Adrenal gland (tissue), 12 donors: ENCODE data around the gene FAAP100. TPM values are rescaled to one million over a fixed set of nuclear protein-coding genes. Genes with fewer than 3 reads are reported as not detected.

ENCODE experiments used
- DNase-seq, 7 donors: peaks; one replicate each; pipeline ENCODE4 v3.0.0-alpha.2; 2019 to 2020
- H3K27ac ChIP-seq, 5 donors: fragments of 200-600 bp; sonication (generic) in 4 of 5; 1 replicate in 3 of 5; 2 replicates in 2 of 5; pipeline versions ENCODE4 v1.5.1 to v1.8.0; 2016 to 2020; ENCODE audit warnings: mild to moderate bottlenecking in 1 of 5
- H3K27me3 ChIP-seq: fragments of 200-600 bp; 2 replicates; pipeline ENCODE4 v1.8.0; 2021
- H3K36me3 ChIP-seq, 2 donors: fragments of 200-600 bp; replicated peaks in 1 of 2; 1 replicate in 1 of 2; 2 replicates in 1 of 2; pipeline versions ENCODE4 v1.5.1 to v1.8.0; 2018 to 2022
- H3K4me1 ChIP-seq, 2 donors: fragments of 200-600 bp; replicated peaks in 1 of 2; 1 replicate in 1 of 2; 2 replicates in 1 of 2; pipeline versions ENCODE4 v1.5.1 to v1.8.0; 2018 to 2021
- H3K4me3 ChIP-seq, 4 donors: fragments of 200-600 bp; sonication (generic) in 3 of 4; one replicate each; pipeline ENCODE4 v1.5.1; 2016 to 2018
- H3K9me3 ChIP-seq, 3 donors: fragments of 200-600 bp; sonication (generic) in 1 of 3; replicated peaks in 1 of 3; 1 replicate in 2 of 3; 2 replicates in 1 of 3; pipeline versions ENCODE4 v1.5.1 to v1.8.0; 2016 to 2021
- CTCF ChIP-seq, 6 experiments: fragments of 450-650 bp in 4 of 6; fragments of 200-600 bp in 2 of 6; sonication (generic) in 1 of 6; IDR thresholded peaks; 1 replicate in 5 of 6; 2 replicates in 1 of 6; pipeline versions ENCODE4 v1.5.1 to v1.8.0; 2016 to 2021; ENCODE audit warnings: antibody characterized with exemption in 6 of 6, mild to moderate bottlenecking in 2 of 6, moderate library complexity in 1 of 6
- POLR2A ChIP-seq, 2 donors: fragments of 450-650 bp; IDR thresholded peaks; one replicate each; pipeline ENCODE4 v1.6.1; 2017; ENCODE audit warnings: antibody characterized with exemption in 2 of 2, mild to moderate bottlenecking in 2 of 2, moderate library complexity in 1 of 2
- WGBS, 4 donors: extraction: QIAGEN DNeasy Blood & Tissue Kit in 2 of 4; methylation state at CpG; one replicate each; pipeline versions ENCODE4 v1.1.5 to v1.1.7; 2013 to 2017; 5-methylcytosine and 5-hydroxymethylcytosine counted together
- intact Hi-C, 2 donors: fragments of 100-400 bp; cut with DNase I; formaldehyde crosslinking; loops; one replicate each; pipeline versions ENCODE4 v1.14.1 to v1.15.0; 2022 to 2023
- polyA plus RNA-seq, 3 donors: library from polyadenylated mRNA; stranded (reverse); fragments of 200-250 nt in 2 of 3; fragments of 350-450 nt in 1 of 3; fragmentation: Illumina TruSeq in 1 of 3; extraction: RNeasy Lipid Tissue Mini Kit (QIAGEN cat#74804) in 1 of 3; gene quantifications; one replicate each; pipeline ENCODE4 v1.2.3, GENCODE V29; 2013 to 2014
- total RNA-seq, 9 donors: library from RNA; depleted of rRNA in 4 of 9; stranded (reverse); fragments of >200 nt in 4 of 9; fragments of 120-200 nt in 1 of 9; fragmentation: NEBNext Ultra II Directional in 1 of 9; extraction: Animal tissue kit (Norgen Biotek cat#: 25700) in 1 of 9; gene quantifications; one replicate each; pipeline versions ENCODE4 v1.1.0 to v1.2.4, GENCODE V29; 2013 to 2023
- donor health status: healthy with polysubstance abuse.
- donor health status: Bipolar disorder and iron deficiency.
- donor health status: DM: yes; HTN: yes; CAD: no.
- donor health status: DM: no; HTN: no; CAD: no.
- donor health status: DM: no; HTN: no; CAD: no.
- donor health status: DM: yes; HTN: yes; CAD: no.

Gene FAAP100
- total and polyA plus RNA-seq, 12 donors, result 2.5 to 89.0 (median 31.7) TPM

GRCh38 chr17:81563861-81564586 is 11.9 kb upstream of the FAAP100 start:
- WGBS, 4 donors, result 78 to 83% (median 80%) methylated on average over 10 of the region's 10 CpGs
- Histone ChIP-seq H3K36me3 (peaks cover 0 to 84% of the 10 kb centered on the region in 2 donors), H3K4me1 (peaks cover 14 to 24% of the 10 kb centered on the region in 2 donors), H3K4me3 (no peak overlapping the region), H3K9me3 (no peaks in the 10 kb centered on the region), H3K27me3 (no peaks in the 10 kb centered on the region), H3K27ac (no peak overlapping the region)
- intact Hi-C loops, result no loop called here
- no peak for DNase-seq
- TF ChIP-seq POLR2A (IDR thresholded peaks at IDR 0.05), result no peak
- no peak for TF ChIP-seq CTCF (IDR thresholded peaks at IDR 0.05)

GRCh38 chr17:81561494-81561885 is 9.3 kb upstream of the FAAP100 start:
- 66 to 87% (median 77%) methylated on average over 4 of the region's 4 CpGs for WGBS, 4 donors
- TF ChIP-seq CTCF (IDR thresholded peaks at IDR 0.05) (no peak), POLR2A (IDR thresholded peaks at IDR 0.05) (no peak)
- Histone ChIP-seq H3K9me3 (no peaks in the 10 kb centered on the region), H3K4me3 (no peak overlapping the region), H3K4me1 (peaks cover 9 to 12% of the 10 kb centered on the region in 2 donors), H3K27me3 (no peaks in the 10 kb centered on the region), H3K36me3 (peaks cover 0 to 90% of the 10 kb centered on the region in 2 donors), H3K27ac (no peak overlapping the region)
- DNase-seq, result no peak
- intact Hi-C loops, result no loop called here

- no peak overlapping the region for H3K4me3 ChIP-seq
- no peak for DNase-seq
- peaks cover 0 to 71% of the 10 kb centered on the region in 2 donors for H3K36me3 ChIP-seq
- no peak overlapping the region for H3K27ac ChIP-seq
- TF ChIP-seq CTCF (IDR thresholded peaks at IDR 0.05), result no peak
- no peak for TF ChIP-seq POLR2A (IDR thresholded peaks at IDR 0.05)
- intact Hi-C loops, result no loop called here
- H3K9me3 ChIP-seq, result no peaks in the 10 kb centered on the region
- H3K27me3 ChIP-seq, result no peaks in the 10 kb centered on the region
- peaks cover 13 to 16% of the 10 kb centered on the region in 2 donors for H3K4me1 ChIP-seq
- 72 to 94% (median 81%) methylated on average over 9 to 27 of the region's 27 CpGs for WGBS, 4 donors
These were observed 7.0 kb upstream of the FAAP100 start for GRCh38 chr17:81558941-81559806.

- TF ChIP-seq POLR2A (IDR thresholded peaks at IDR 0.05) (no peak), CTCF (IDR thresholded peaks at IDR 0.05) (no peak)
- no peak for DNase-seq
- H3K27ac ChIP-seq, result no peak overlapping the region
- H3K9me3 ChIP-seq, result no peaks in the 10 kb centered on the region
- no peaks in the 10 kb centered on the region for H3K27me3 ChIP-seq
- intact Hi-C loops, result no loop called here
- H3K4me1 ChIP-seq, result peaks cover 21 to 27% of the 10 kb centered on the region in 2 donors
- H3K36me3 ChIP-seq, result peaks cover 0 to 62% of the 10 kb centered on the region in 2 donors
- 89 to 100% (median 97%) methylated on average over 1 to 12 of the region's 12 CpGs for WGBS, 4 donors
- H3K4me3 ChIP-seq, result no peak overlapping the region
These were observed 5.9 kb upstream of the FAAP100 start for GRCh38 chr17:81558115-81558468.
